ENCODE results near the gene KCNJ6.

The KCNJ6 gene

GRCh38 chr21:37905291-37905690 is 11.0 kb downstream of the KCNJ6 start:
- no peak for DNase-seq (ENCODE audit: low spot score)

GRCh38 chr21:37904856-37905255 is 11.4 kb downstream of the KCNJ6 start:
- no peak for DNase-seq (ENCODE audit: low spot score)

GRCh38 chr21:37903396-37903795 is 12.9 kb downstream of the KCNJ6 start:
- no peak for DNase-seq (ENCODE audit: low spot score)

- no peak for DNase-seq (ENCODE audit: low spot score)
Measured at GRCh38 chr21:37899146-37899545, 17.1 kb downstream of the KCNJ6 start.

GRCh38 chr21:37896788-37897187 is 19.5 kb downstream of the KCNJ6 start:
- no peak for DNase-seq (ENCODE audit: low spot score)

- no peak for DNase-seq (ENCODE audit: low spot score)
Measured at GRCh38 chr21:37891972-37892371, 24.3 kb downstream of the KCNJ6 start.

- no peak for DNase-seq (ENCODE audit: low spot score)
Measured at GRCh38 chr21:37888659-37889058, 27.6 kb downstream of the KCNJ6 start.

- no peak for DNase-seq (ENCODE audit: low spot score)
Measured at GRCh38 chr21:37886726-37887299, 29.4 kb downstream of the KCNJ6 start.

- no peak for DNase-seq (ENCODE audit: low spot score)
Measured at GRCh38 chr21:37886120-37886519, 30.1 kb downstream of the KCNJ6 start.

GRCh38 chr21:37878946-37879660 is 37.2 kb downstream of the KCNJ6 start:
- peak; percentile 62 for DNase-seq (ENCODE audit: low spot score)

- DNase-seq (ENCODE audit: low spot score): no peak
Measured at GRCh38 chr21:37877888-37878684, 38.2 kb downstream of the KCNJ6 start.

GRCh38 chr21:37877171-37877570 is 39.1 kb downstream of the KCNJ6 start:
- no peak for DNase-seq (ENCODE audit: low spot score)

GRCh38 chr21:37876561-37876960 is 39.7 kb downstream of the KCNJ6 start:
- DNase-seq (ENCODE audit: low spot score): no peak

GRCh38 chr21:37874904-37875780 is 41.1 kb downstream of the KCNJ6 start:
- no peak for DNase-seq (ENCODE audit: low spot score)

- no peak for DNase-seq (ENCODE audit: low spot score)
Measured at GRCh38 chr21:37874481-37874880, 41.8 kb downstream of the KCNJ6 start.

- DNase-seq (ENCODE audit: low spot score): peak; percentile 5
Measured at GRCh38 chr21:37873655-37874054, 42.6 kb downstream of the KCNJ6 start.

- DNase-seq (ENCODE audit: low spot score): no peak
Measured at GRCh38 chr21:37871121-37871862, 45.0 kb downstream of the KCNJ6 start.

- no peak for DNase-seq (ENCODE audit: low spot score)
Measured at GRCh38 chr21:37870221-37870620, 46.0 kb downstream of the KCNJ6 start.

- no peak for DNase-seq (ENCODE audit: low spot score)
Measured at GRCh38 chr21:37869661-37870060, 46.6 kb downstream of the KCNJ6 start.

GRCh38 chr21:37868446-37869295 is 47.6 kb downstream of the KCNJ6 start:
- DNase-seq (ENCODE audit: low spot score): peak; percentile 19

All from RKO (cell line).